ENCODE data around the gene SPPL2B. TPM values are rescaled to one million over a fixed set of nuclear protein-coding genes. Genes with fewer than 3 reads are reported as not detected.

SPPL2B gene
- total RNA-seq, 1 experiment from 2014 or later, result 73.7 TPM

DNA sequence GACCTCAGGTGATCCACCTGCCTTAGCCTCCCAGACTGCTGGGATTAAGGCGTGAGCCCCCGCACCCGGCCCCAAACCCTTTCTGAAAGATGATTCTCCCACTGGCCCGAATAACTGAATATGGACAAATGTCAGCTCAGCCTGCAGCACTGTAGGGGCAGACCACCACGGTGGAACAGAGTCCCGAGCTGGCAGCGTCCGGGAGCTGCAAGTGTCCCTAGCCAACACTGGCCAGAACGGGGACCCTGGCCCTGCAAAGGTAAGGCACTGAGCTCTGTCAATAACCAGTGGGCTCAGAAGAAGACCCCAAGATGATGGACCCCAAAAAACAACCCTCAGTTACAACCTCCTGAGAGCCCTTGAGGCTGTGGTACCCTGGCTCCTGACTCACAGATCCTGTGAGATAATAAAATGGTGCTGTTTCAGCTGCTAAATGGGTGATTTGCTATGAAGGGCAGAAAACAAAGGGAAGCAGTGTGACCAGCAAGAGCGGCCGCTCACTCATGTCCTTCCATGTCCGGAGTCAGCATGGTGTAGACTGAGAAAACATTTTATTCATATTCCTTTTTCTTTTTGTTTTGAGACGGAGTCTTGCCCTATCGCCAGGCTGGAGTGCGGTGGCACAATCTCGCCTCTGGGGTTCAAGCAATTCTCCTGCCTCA is 1.7 kb upstream of the SPPL2B start:
- Histone ChIP-seq H3K23me2 (ENCODE audit: insufficient read length, low read depth, low read length, poor library complexity, severe bottlenecking) (peaks cover 9% of the 10 kb centered on the region), H3K4ac (ENCODE audit: low read depth, low read length) (no peak overlapping the region), H3K27ac (ENCODE audit: insufficient read length, low read depth, low read length) (no peak overlapping the region), H4K20me1 (ENCODE audit: control insufficient read depth, insufficient read depth, insufficient read length) (peaks cover 5% of the 10 kb centered on the region), H2BK15ac (ENCODE audit: low read depth, low read length) (no peak overlapping the region), H2AFZ (ENCODE audit: low read length) (no peak overlapping the region), H3K23ac (ENCODE audit: insufficient read length, low read depth, low read length) (no peak overlapping the region), H3K9ac (ENCODE audit: extremely low read depth, insufficient read length, low read length) (no peak overlapping the region), H4K5ac (ENCODE audit: insufficient read length, low read depth, low read length) (no peak overlapping the region), H4K8ac (replicated peaks; ENCODE audit: insufficient read length, low read depth, low read length) (no peak overlapping the region), H3K79me1 (ENCODE audit: insufficient read depth, low read depth, low read length, poor library complexity, severe bottlenecking) (no peaks in the 10 kb centered on the region), H2BK20ac (ENCODE audit: low read depth, low read length, poor library complexity, severe bottlenecking) (no peak overlapping the region), H3K27me3 (ENCODE audit: insufficient read depth, low read length) (no peaks in the 10 kb centered on the region), H3K4me2 (ENCODE audit: insufficient read depth, insufficient read length, low read length) (no peak overlapping the region), H4K91ac (ENCODE audit: insufficient read length, low read depth, low read length) (no peak overlapping the region), H2BK120ac (ENCODE audit: low read depth, low read length, poor library complexity, severe bottlenecking) (no peak overlapping the region), H2BK5ac (ENCODE audit: insufficient read length, low read length) (no peak overlapping the region), H3K4me1 (ENCODE audit: insufficient read depth, low read length) (peaks cover 5% of the 10 kb centered on the region; the same call in 1 of the 2 replicates), H3K56ac (ENCODE audit: insufficient read length, low read depth, low read length) (no peak overlapping the region), H3K79me2 (ENCODE audit: insufficient read depth, low read length) (peaks cover 5% of the 10 kb centered on the region; the same call in 1 of the 2 replicates), H3K9me3 (ENCODE audit: control insufficient read depth, low read depth, low read length) (no peaks in the 10 kb centered on the region), H3T11ph (ENCODE audit: low read length) (no peak overlapping the region), H2BK12ac (ENCODE audit: insufficient read length, low read depth, low read length) (no peak overlapping the region), H3K18ac (ENCODE audit: insufficient read length, low read depth, low read length) (no peak overlapping the region), H2AK5ac (ENCODE audit: insufficient read length, low read length) (no peak overlapping the region), H3K14ac (ENCODE audit: insufficient read depth, low read length) (no peak overlapping the region)
- TF ChIP-seq CTCF (conservative IDR thresholded peaks at IDR 0.05), result no peak
- H3K9me3 Mint-ChIP-seq, result no peaks in the 10 kb centered on the region
- WGBS (ENCODE audit: extremely low coverage, insufficient read length, low lambda C conversion rate), result no CpG with 5 or more reads among the region's 16 CpGs
- H3K36me3 Mint-ChIP-seq (ENCODE audit: insufficient read depth in 1 of 3, low read depth in 3 of 3), result peaks cover 7 to 41% (median 37%) of the 10 kb centered on the region in 3 experiments
- peaks cover 35 to 41% of the 10 kb centered on the region in 2 experiments for H3K4me1 Mint-ChIP-seq
- DNase-seq, result no peak
- peak overlapping the region in 2 of 3 experiments; percentile 95; a peak in 5 of 7 replicates for H3K27ac Mint-ChIP-seq
- H3K4me3 Mint-ChIP-seq, result peak overlapping the region; percentile 98 to 99
- H3K27me3 Mint-ChIP-seq (ENCODE audit: low read depth), result peaks cover 1% of the 10 kb centered on the region; the same call in 1 of the 2 replicates

All from H9 (cell line).